Esophagus squamous epithelium (tissue), 5 donors: ENCODE measurements around the gene SLC25A45. TPM values are rescaled to one million over a fixed set of nuclear protein-coding genes. Genes with fewer than 3 reads are reported as not detected.

ENCODE experiments used
- DNase-seq: peaks from one replicate; lab custom pipeline; 2025; lab: John Stamatoyannopoulos, UW
- H3K27ac ChIP-seq, 4 donors: fragments of 200-600 bp; sonication (generic); one replicate each; pipeline ENCODE4 v1.5.1; 2016 to 2019; ENCODE audit warnings: mild to moderate bottlenecking in 1 of 4
- H3K27me3 ChIP-seq, 4 donors: fragments of 200-600 bp; sonication (generic); 1 replicate in 3 of 4; 2 replicates in 1 of 4; pipeline versions ENCODE4 v1.5.1 to v1.6.0; 2017 to 2021; ENCODE audit warnings: antibody characterized with exemption in 1 of 4
- H3K36me3 ChIP-seq, 3 donors: fragments of 200-600 bp; sonication (generic); one replicate each; pipeline ENCODE4 v1.5.1; 2016 to 2019
- H3K4me1 ChIP-seq, 3 donors: fragments of 200-600 bp; sonication (generic); one replicate each; pipeline ENCODE4 v1.5.1; 2017 to 2019
- H3K4me3 ChIP-seq, 4 donors: fragments of 200-600 bp; sonication (generic); 1 replicate in 3 of 4; 2 replicates in 1 of 4; pipeline ENCODE4 v1.5.1; 2016 to 2019; ENCODE audit warnings: mild to moderate bottlenecking in 2 of 4, moderate library complexity in 1 of 4
- H3K9me3 ChIP-seq, 3 donors: fragments of 200-600 bp; sonication (generic); one replicate each; pipeline ENCODE4 v1.5.1; 2016 to 2019
- CTCF ChIP-seq, 6 experiments: fragments of 450-650 bp in 4 of 6; fragments of 200-600 bp in 2 of 6; sonication (generic) in 2 of 6; IDR thresholded peaks; one replicate each; pipeline ENCODE4 v1.5.1; 2016 to 2019; ENCODE audit warnings: antibody characterized with exemption in 6 of 6, mild to moderate bottlenecking in 4 of 6, moderate library complexity in 4 of 6
- POLR2A ChIP-seq, 4 donors: fragments of 450-650 bp; IDR thresholded peaks; one replicate each; pipeline ENCODE4 v1.6.1; 2017; ENCODE audit warnings: antibody characterized with exemption in 4 of 4, mild to moderate bottlenecking in 4 of 4, moderate library complexity in 3 of 4
- WGBS, 2 donors: methylation state at CpG; one replicate each; pipeline ENCODE4 v1.1.5; 2018; 5-methylcytosine and 5-hydroxymethylcytosine counted together
- intact Hi-C: fragments of 100-400 bp; cut with DNase I; formaldehyde crosslinking; loops from one replicate; pipeline ENCODE4 v1.15.0; 2022
- total RNA-seq, 4 donors: library from RNA; depleted of rRNA; stranded (reverse); fragments of >200 nt; gene quantifications; one replicate each; pipeline ENCODE4 v1.1.0, GENCODE V29; 2016
- donor health status: DM: yes; HTN: yes; CAD: no.

SLC25A45 gene
- total RNA-seq, 4 donors from 2014 or later, result 1.9 to 7.7 (median 4.0) TPM

GRCh38 chr11:65384301-65384889 lies 1.9 kb upstream of the SLC25A45 start:
- TF ChIP-seq CTCF (IDR thresholded peaks at IDR 0.05), result no peak
- no peak for TF ChIP-seq POLR2A (IDR thresholded peaks at IDR 0.05)
- peak overlapping the region; percentile 95 to 99 (median 98) for H3K27ac ChIP-seq
- intact Hi-C loops, result loop anchor here (5.0 kb wide), 1 partner anchor 33 kb away; no protein-coding TSS in a partner anchor
- no peak overlapping the region for H3K4me3 ChIP-seq
- peaks cover 55 to 97% (median 80%) of the 10 kb centered on the region in 3 donors for H3K4me1 ChIP-seq
- H3K9me3 ChIP-seq, result no peaks in the 10 kb centered on the region
- WGBS, 2 donors, result 73% methylated on average over 5 to 8 of the region's 8 CpGs
- H3K36me3 ChIP-seq, result peaks cover 0 to 6% (median 0%) of the 10 kb centered on the region in 3 donors
- no peaks in the 10 kb centered on the region for H3K27me3 ChIP-seq
- no peak for DNase-seq

- Histone ChIP-seq H3K27ac (peak overlapping the region; percentile 95 to 99 (median 98)), H3K9me3 (no peaks in the 10 kb centered on the region), H3K27me3 (no peaks in the 10 kb centered on the region), H3K4me1 (peaks cover 49 to 96% (median 74%) of the 10 kb centered on the region in 3 donors), H3K36me3 (peaks cover 0 to under 1% (median 0%) of the 10 kb centered on the region in 3 donors), H3K4me3 (no peak overlapping the region)
- DNase-seq, result no peak
- intact Hi-C loops, result loop anchor here (5.0 kb wide), 1 partner anchor 34 kb away; no protein-coding TSS in a partner anchor
- WGBS, 2 donors, result 86 to 88% methylated on average over 6 of the region's 6 CpGs
- TF ChIP-seq POLR2A (IDR thresholded peaks at IDR 0.05), result no peak
- no peak for TF ChIP-seq CTCF (IDR thresholded peaks at IDR 0.05)
These were observed 1.3 kb upstream of the SLC25A45 start for GRCh38 chr11:65383778-65384177.

- Histone ChIP-seq H3K27me3 (no peaks in the 10 kb centered on the region), H3K36me3 (no peaks in the 10 kb centered on the region), H3K9me3 (no peaks in the 10 kb centered on the region), H3K4me1 (peaks cover 40 to 90% (median 65%) of the 10 kb centered on the region in 3 donors), H3K27ac (peak overlapping the region; percentile 95 to 99 (median 98)), H3K4me3 (peak overlapping the region; percentile 6 to 68 (median 46))
- intact Hi-C loops, result loop anchor here (5.0 kb wide), 1 partner anchor 34 kb away; no protein-coding TSS in a partner anchor
- WGBS, 2 donors, result 14 to 16% methylated on average over 4 to 11 of the region's 12 CpGs
- no peak for DNase-seq
- peak in 1 of 4 donors; percentile 8 for TF ChIP-seq POLR2A (IDR thresholded peaks at IDR 0.05)
- no peak for TF ChIP-seq CTCF (IDR thresholded peaks at IDR 0.05)
These were observed 440 bp upstream of the SLC25A45 start for GRCh38 chr11:65382804-65383368.

GRCh38 chr11:65381716-65382032 lies 772 bp downstream of the SLC25A45 start:
- Histone ChIP-seq H3K27ac (peak overlapping the region; percentile 95 to 99 (median 98)), H3K4me3 (peak overlapping the region; percentile 23 to 68 (median 46)), H3K9me3 (no peaks in the 10 kb centered on the region), H3K4me1 (peaks cover 30 to 79% (median 54%) of the 10 kb centered on the region in 3 donors), H3K27me3 (no peaks in the 10 kb centered on the region), H3K36me3 (no peaks in the 10 kb centered on the region)
- DNase-seq, result no peak
- intact Hi-C loops, result loop anchor here (5.0 kb wide), 1 partner anchor 36 kb away; no protein-coding TSS in a partner anchor
- 0 to 4% methylated on average over 4 to 5 of the region's 6 CpGs for WGBS, 2 donors
- no peak for TF ChIP-seq POLR2A (IDR thresholded peaks at IDR 0.05)
- TF ChIP-seq CTCF (IDR thresholded peaks at IDR 0.05), result no peak
